ENCODE data around the gene CAMKK2. TPM values are rescaled to one million over a fixed set of nuclear protein-coding genes. Genes with fewer than 3 reads are reported as not detected.

Gene CAMKK2
- total and polyA plus RNA-seq, 2 of the 13 experiments (the other 11 are each of a cell fraction or from before 2014, with no cell fraction given) = 18.8 to 20.0 TPM

DNA sequence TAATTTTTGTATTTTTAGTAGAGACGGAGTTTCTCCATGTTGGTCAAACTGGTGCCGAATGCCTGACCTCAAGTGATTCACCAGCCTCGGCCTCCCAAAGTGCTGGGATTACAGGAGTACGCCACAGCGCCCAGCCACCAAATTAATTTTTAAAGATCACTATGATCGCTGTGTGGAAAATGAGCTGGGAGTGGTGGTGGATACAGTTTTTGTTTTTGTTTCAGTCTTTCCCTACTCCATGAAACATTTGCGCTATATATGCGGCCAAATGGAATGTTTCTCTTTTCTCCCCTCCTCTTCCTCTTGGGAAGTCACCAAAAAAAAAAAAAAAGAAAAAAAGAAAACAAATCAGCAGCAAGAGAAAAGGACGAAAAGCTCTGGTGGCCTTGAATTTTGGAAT, 107.4 kb downstream of the CAMKK2 start:
- no peak overlapping the region for H2AFZ ChIP-seq (ENCODE audit: low read length)
- H4K20me1 ChIP-seq (ENCODE audit: insufficient read depth, low read length) = no peaks in the 10 kb centered on the region
- POLR2A ChIA-PET = no interaction called here
- no TSS peak for BruUV-seq (replicated peaks)
- H3K4me3 ChIP-seq (replicated peaks in 1 of 3; ENCODE audit: insufficient read depth in 1 of 3, low read depth in 2 of 3, low read length in 3 of 3) = no peak overlapping the region
- H3K79me2 ChIP-seq (ENCODE audit: insufficient read depth, low read length) = no peaks in the 10 kb centered on the region
- TF ChIP-seq NCOA5 (CRISPR knock-in tag; IDR thresholded peaks at IDR 0.05) = no peak
- TF ChIP-seq BHLHE40 (IDR thresholded peaks at IDR 0.05; ENCODE audit: low read length) = no peak
- no peak for TF ChIP-seq ADNP (CRISPR knock-in tag; IDR thresholded peaks at IDR 0.05)
- TF ChIP-seq NFYC (CRISPR knock-in tag; IDR thresholded peaks at IDR 0.05) = no peak
- TF ChIP-seq ZNF407 (CRISPR knock-in tag; IDR thresholded peaks at IDR 0.05; ENCODE audit: not compliant biosample characterization) = no peak
- no peak for TF ChIP-seq ZBED4 (CRISPR knock-in tag; IDR thresholded peaks at IDR 0.05; ENCODE audit: borderline replicate concordance)
- TF ChIP-seq KMT2B (CRISPR knock-in tag; IDR thresholded peaks at IDR 0.05) = no peak
- TF ChIP-seq ZSCAN12 (CRISPR knock-in tag; IDR thresholded peaks at IDR 0.05) = no peak
- H3K27ac ChIP-seq (ENCODE audit: extremely low read length, insufficient read depth, low read length) = no peak overlapping the region
- intact Hi-C loops (cut with micrococcal nuclease; ENCODE audit: unreplicated experiment) = no loop called here
- WGBS (ENCODE audit: low lambda C conversion rate) = 71% methylated on average over 9 of the region's 9 CpGs
- ATAC-seq = no peak
- no peak for DNase-seq (ENCODE audit: low spot score)
- FAIRE-seq = no peak
- CTCF ChIA-PET (ENCODE audit: low intra/inter-chr PET ratio, low total read pairs) = no interaction called here
- no peak overlapping the region for H3K9ac ChIP-seq (ENCODE audit: insufficient read depth, low read depth, low read length)
- no peaks in the 10 kb centered on the region for H3K9me3 ChIP-seq (ENCODE audit: low read length)
- peaks cover 2 to 13% of the 10 kb centered on the region in 2 experiments; a peak in 1 of 5 replicates for H3K27me3 ChIP-seq (ENCODE audit: control insufficient read depth in 1 of 2, insufficient read depth in 2 of 2, low read length in 2 of 2)
- H3K4me2 ChIP-seq (ENCODE audit: low read depth, low read length) = no peak overlapping the region
- in situ Hi-C loops (cut with HindIII; ENCODE audit: extremely low pct_ligation_motif_present, low pct_unique_long_range_greater_than_20kb) = no loop called here
- no peaks in the 10 kb centered on the region for H3K36me3 ChIP-seq (replicated peaks in 1 of 2; ENCODE audit: control insufficient read depth in 1 of 2, insufficient read depth in 2 of 2, low read length in 2 of 2)
- H3K4me1 ChIP-seq (ENCODE audit: insufficient read depth, low read length) = peaks cover 12% of the 10 kb centered on the region
